HCT116 (cell line): Measurements from ENCODE around the gene HSPG2.

ENCODE experiments used
- CTCF ChIP-seq, 3 experiments: fragments of 200-600 bp in 1 of 3; sonication (generic) in 1 of 3; IDR thresholded peaks in 2 of 3; conservative IDR thresholded peaks in 1 of 3; 2 replicates each; pipeline ENCODE4 v1.5.1; 2012 to 2017; ENCODE audit warnings: low read depth in 2 of 3, low read length in 2 of 3, antibody characterized with exemption in 1 of 3, borderline replicate concordance in 1 of 3, control low read depth in 1 of 3, mild to moderate bottlenecking in 1 of 3, mixed read lengths in 1 of 3, mixed run types in 1 of 3, moderate library complexity in 1 of 3; ENCODE audit not compliant: insufficient read depth in 1 of 3
- POLR2A ChIP-seq: IDR thresholded peaks from 2 replicates; pipeline ENCODE4 v1.7.0; 2011; ENCODE audit warnings: borderline replicate concordance; ENCODE audit not compliant: insufficient read depth, insufficient read length; ENCODE audit errors: extremely low read depth
- SP1 ChIP-seq: IDR thresholded peaks from 2 replicates; pipeline ENCODE4 v1.6.1; 2012; ENCODE audit warnings: low read depth
- TF ChIP-seq, protein P1 (sequence below): IDR thresholded peaks from 2 replicates; pipeline ENCODE4 v1.6.1; 2012

GRCh38 chr1:21851430-21852250 lies 85.5 kb downstream of the HSPG2 start:
- no peak for TF ChIP-seq CTCF (IDR thresholded peaks at IDR 0.05 in 2 of 3, conservative IDR thresholded peaks at IDR 0.05 in 1 of 3; ENCODE audit: borderline replicate concordance in 1 of 3, insufficient read depth in 1 of 3, low read depth in 2 of 3, low read length in 2 of 3)
- no peak for TF ChIP-seq POLR2A
- TF ChIP-seq, protein P1, sequence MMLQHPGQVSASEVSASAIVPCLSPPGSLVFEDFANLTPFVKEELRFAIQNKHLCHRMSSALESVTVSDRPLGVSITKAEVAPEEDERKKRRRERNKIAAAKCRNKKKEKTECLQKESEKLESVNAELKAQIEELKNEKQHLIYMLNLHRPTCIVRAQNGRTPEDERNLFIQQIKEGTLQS = no peak
- no peak for TF ChIP-seq SP1
